IMR-90 (cell line): ENCODE measurements around the gene NDUFA6. TPM values are rescaled to one million over a fixed set of nuclear protein-coding genes. Genes with fewer than 3 reads are reported as not detected.

Experiments used
- ATAC-seq: fragments of 200-7000 bp; cut with Tn5 transposase; 2 replicates; pipeline ENCODE4 v1.9.1; 2020; ENCODE audit warnings: low read depth, mild to moderate bottlenecking, moderate library complexity
- BruUV-seq: library from RNA; stranded (reverse); fragments of 400-500 nt; replicated peaks from 2 replicates; lab custom pipeline; 2021; lab: Mats Ljungman, UMichigan
- CTCF ChIA-PET: fragments of 300-600 bp; formaldehyde crosslinking; extraction: SDS; loops from one replicate; lab custom pipeline; 2021; ENCODE audit warnings: antibody characterized with exemption; lab: Yijun Ruan, JAX
- POLR2A ChIA-PET: fragments of 300-600 bp; sonication (Branson Sonifier 250); formaldehyde crosslinking; loops from one replicate; lab custom pipeline; 2022; ENCODE audit warnings: antibody characterized with exemption; ENCODE audit not compliant: unreplicated experiment; lab: Charles Lee
- DNase-seq: peaks from one replicate; pipeline ENCODE4 v3.0.0; 2013
- H2AFZ ChIP-seq: replicated peaks from 2 replicates; pipeline ENCODE3; 2013; ENCODE audit warnings: low read length, mild to moderate bottlenecking; ENCODE audit not compliant: poor library complexity
- H2AK5ac ChIP-seq: 2 replicates; pipeline ENCODE4 v1.6.1; 2013; ENCODE audit warnings: low read depth, low read length, inconsistent platforms
- H2AK9ac ChIP-seq: replicated peaks from 2 replicates; pipeline ENCODE3; 2013; ENCODE audit warnings: mild to moderate bottlenecking, low read depth, low read length, moderate library complexity; ENCODE audit not compliant: poor library complexity
- H2BK120ac ChIP-seq: 2 replicates; pipeline ENCODE4 v1.6.1; 2013; ENCODE audit warnings: low read depth, low read length, inconsistent platforms
- H2BK15ac ChIP-seq: 3 replicates; pipeline ENCODE4 v1.6.1; 2013; ENCODE audit warnings: low read depth, low read length, inconsistent platforms
- H2BK20ac ChIP-seq: 2 replicates; pipeline ENCODE4 v1.6.1; 2013; ENCODE audit warnings: low read depth, mild to moderate bottlenecking, inconsistent platforms, low read length, moderate library complexity
- H2BK5ac ChIP-seq: 2 replicates; pipeline ENCODE4 v1.6.1; 2013; ENCODE audit warnings: mild to moderate bottlenecking, low read depth, low read length, inconsistent platforms; ENCODE audit not compliant: poor library complexity, severe bottlenecking
- H3K14ac ChIP-seq: replicated peaks from 2 replicates; pipeline ENCODE4 v1.6.1; 2013; ENCODE audit warnings: low read depth, low read length, inconsistent platforms
- H3K18ac ChIP-seq: 2 replicates; pipeline ENCODE4 v1.6.1; 2013; ENCODE audit warnings: low read depth, low read length, control low read depth
- H3K23ac ChIP-seq: 2 replicates; pipeline ENCODE4 v1.6.1; 2013; ENCODE audit warnings: low read depth, low read length, inconsistent platforms
- H3K27ac ChIP-seq: 2 replicates; pipeline ENCODE4 v1.5.1; 2013; ENCODE audit warnings: mild to moderate bottlenecking, control low read depth, low read length; ENCODE audit not compliant: insufficient read depth
- H3K27me3 ChIP-seq: 2 replicates; pipeline ENCODE4 v1.6.1; 2013; ENCODE audit warnings: low read length; ENCODE audit not compliant: control insufficient read depth, insufficient read depth
- H3K36me3 ChIP-seq: 2 replicates; pipeline ENCODE4 v1.6.1; 2013; ENCODE audit warnings: low read length, mixed read lengths; ENCODE audit not compliant: control insufficient read depth, insufficient read depth
- H3K4ac ChIP-seq: 2 replicates; pipeline ENCODE4 v1.6.1; 2013; ENCODE audit warnings: low read depth, low read length, inconsistent platforms
- H3K4me1 ChIP-seq: 2 replicates; pipeline ENCODE4 v1.6.1; 2013; ENCODE audit warnings: low read length, mixed read lengths; ENCODE audit not compliant: control insufficient read depth, insufficient read depth
- H3K4me2 ChIP-seq: 2 replicates; pipeline ENCODE4 v1.6.1; 2013; ENCODE audit warnings: low read depth, mild to moderate bottlenecking, control low read depth, low read length, moderate library complexity
- H3K4me3 ChIP-seq: 2 replicates; pipeline ENCODE4 v1.5.1; 2013; ENCODE audit warnings: low read depth, mild to moderate bottlenecking, control low read depth, low read length, moderate library complexity; ENCODE audit not compliant: insufficient read depth
- H3K56ac ChIP-seq: 2 replicates; pipeline ENCODE4 v1.6.1; 2013; ENCODE audit warnings: low read length, inconsistent platforms; ENCODE audit not compliant: insufficient read depth; ENCODE audit errors: extremely low read depth
- H3K79me1 ChIP-seq, 2 experiments: 2 replicates each; pipeline ENCODE4 v1.6.1; 2013; ENCODE audit warnings: low read length in 2 of 2, inconsistent platforms in 1 of 2, low read depth in 1 of 2
- H3K9ac ChIP-seq: 2 replicates; pipeline ENCODE4 v1.6.1; 2013; ENCODE audit warnings: low read depth, low read length, control low read depth
- H3K9me1 ChIP-seq: 2 replicates; pipeline ENCODE4 v1.6.1; 2013; ENCODE audit warnings: low read length, inconsistent platforms; ENCODE audit not compliant: insufficient read depth
- H3K9me3 ChIP-seq: 2 replicates; pipeline ENCODE4 v1.6.1; 2013; ENCODE audit warnings: low read length; ENCODE audit not compliant: control insufficient read depth, insufficient read depth
- H4K20me1 ChIP-seq: 2 replicates; pipeline ENCODE4 v1.6.1; 2013; ENCODE audit warnings: low read length, inconsistent platforms; ENCODE audit not compliant: insufficient read depth
- H4K5ac ChIP-seq: 2 replicates; pipeline ENCODE4 v1.6.1; 2013; ENCODE audit warnings: mild to moderate bottlenecking, low read depth, low read length, control low read depth
- H4K8ac ChIP-seq, 2 experiments: 2 replicates each; pipeline ENCODE4 v1.6.1; 2013; ENCODE audit warnings: low read depth in 2 of 2, low read length in 2 of 2, control low read depth in 1 of 2, inconsistent platforms in 1 of 2
- H4K91ac ChIP-seq: 2 replicates; pipeline ENCODE4 v1.6.1; 2013; ENCODE audit warnings: low read depth, low read length, inconsistent platforms; ENCODE audit not compliant: insufficient read depth
- BHLHE40 ChIP-seq: fragments of 150-350 bp; IDR thresholded peaks from 2 replicates; pipeline ENCODE4 v1.6.1; 2016; ENCODE audit warnings: mild to moderate bottlenecking, low read depth, low read length
- CHD1 ChIP-seq: IDR thresholded peaks from 2 replicates; pipeline ENCODE4 v1.6.1; 2012; ENCODE audit warnings: low read depth, low read length, improper control_type of control experiment
- FOS ChIP-seq: fragments of 150-350 bp; IDR thresholded peaks from 2 replicates; pipeline ENCODE4 v1.6.1; 2016; ENCODE audit warnings: low read depth, low read length
- MAFK ChIP-seq: IDR thresholded peaks from 2 replicates; pipeline ENCODE4 v1.6.1; 2012; ENCODE audit warnings: low read depth, low read length, improper control_type of control experiment
- MAZ ChIP-seq: IDR thresholded peaks from 2 replicates; pipeline ENCODE4 v1.6.1; 2012; ENCODE audit warnings: low read depth, mild to moderate bottlenecking, low read length, improper control_type of control experiment, moderate library complexity, borderline replicate concordance
- MXI1 ChIP-seq: IDR thresholded peaks from 2 replicates; pipeline ENCODE4 v1.6.1; 2012; ENCODE audit warnings: low read depth, mild to moderate bottlenecking, low read length, moderate library complexity, borderline replicate concordance
- NFE2L2 ChIP-seq: fragments of 150-350 bp; IDR thresholded peaks from 2 replicates; pipeline ENCODE4 v1.6.1; 2016; ENCODE audit warnings: low read depth, mild to moderate bottlenecking, low read length
- POLR2A ChIP-seq: IDR thresholded peaks from 2 replicates; pipeline ENCODE4 v1.6.1; 2012; ENCODE audit warnings: mild to moderate bottlenecking, low read depth, low read length
- RCOR1 ChIP-seq: IDR thresholded peaks from 2 replicates; pipeline ENCODE4 v1.6.1; 2012; ENCODE audit warnings: mild to moderate bottlenecking, low read length, improper control_type of control experiment; ENCODE audit not compliant: insufficient replicate concordance
- RFX5 ChIP-seq: IDR thresholded peaks from 2 replicates; pipeline ENCODE4 v1.8.0; 2012; ENCODE audit warnings: low read depth, mild to moderate bottlenecking, low read length, moderate library complexity
- WGBS, 2 experiments: methylation state at CpG; one replicate each; pipeline versions ENCODE4 v1.1.5 to v1.1.7; 2013; ENCODE audit warnings: missing lambda C conversion rate in 2 of 2; ENCODE audit not compliant: insufficient read length in 1 of 2; ENCODE audit errors: extremely low coverage in 2 of 2; 5-methylcytosine and 5-hydroxymethylcytosine counted together
- dilution Hi-C: fragments of 300-500 bp; cut with HindIII; formaldehyde crosslinking; loops from one replicate; pipeline ENCODE4 v1.14.3; 2018; ENCODE audit warnings: low sequenced_read_pairs; ENCODE audit not compliant: unreplicated experiment
- in situ Hi-C: fragments of 300-500 bp; cut with MboI; formaldehyde crosslinking; loops from 3 replicates; pipeline ENCODE4 v1.14.3; 2019; ENCODE audit warnings: low sequenced_read_pairs, inconsistent platforms, mixed read lengths
- intact Hi-C: fragments of 100-400 bp; cut with micrococcal nuclease; formaldehyde crosslinking; loops from 2 replicates; pipeline ENCODE4 v1.10.0; 2022
- polyA plus RNA-seq, 3 experiments: library from polyadenylated mRNA; depleted of rRNA; stranded (reverse); fragments of >200 nt; gene quantifications; 2 replicates each; pipeline ENCODE4 v1.2.3, GENCODE V29; 2012; ENCODE audit warnings: low replicate concordance in 1 of 3
- total RNA-seq: library from RNA; depleted of rRNA; stranded (reverse); fragments of >200 nt; gene quantifications from 2 replicates; pipeline ENCODE4 v1.2.3, GENCODE V29; 2012
- TF ChIP-seq, protein P1 (sequence below): conservative IDR thresholded peaks from 2 replicates; pipeline ENCODE4 v1.5.1; 2012; ENCODE audit warnings: mild to moderate bottlenecking, low read depth, low read length, improper control_type of control experiment
- TF ChIP-seq, protein P2 (sequence below): fragments of 150-350 bp; IDR thresholded peaks from 2 replicates; pipeline ENCODE4 v1.6.1; 2016; ENCODE audit warnings: low read depth, mild to moderate bottlenecking, low read length, moderate library complexity, borderline replicate concordance

Gene NDUFA6
- total and polyA plus RNA-seq, 2 of the 4 experiments (the other 2 are of a cell fraction): 48.8 to 89.0 TPM

DNA sequence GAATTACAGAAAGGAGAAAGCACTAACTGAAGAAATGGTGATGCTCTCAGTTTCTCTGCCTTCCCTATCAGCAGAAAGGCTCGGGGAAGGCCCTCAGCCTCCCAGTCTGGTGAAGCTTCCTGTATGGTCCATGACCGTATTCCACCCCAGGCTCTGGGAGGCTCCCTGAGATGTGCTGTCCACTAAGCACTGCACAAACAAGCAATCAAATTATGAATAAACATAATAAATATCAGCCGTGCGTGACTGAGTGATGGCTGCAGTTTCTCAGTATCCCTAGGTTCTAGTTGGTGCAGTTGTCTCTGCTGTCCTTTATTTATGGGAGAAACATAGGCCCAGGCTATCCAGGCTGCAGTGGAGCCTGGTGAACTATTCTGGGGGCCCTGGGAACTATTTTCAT is 7.5 kb downstream of the NDUFA6 start:
- H3K4ac ChIP-seq: no peak overlapping the region
- H3K9me3 ChIP-seq: no peaks in the 10 kb centered on the region
- H2AK5ac ChIP-seq: no peak overlapping the region
- dilution Hi-C loops: no loop called here
- no peak overlapping the region for H3K56ac ChIP-seq
- H3K4me3 ChIP-seq: no peak overlapping the region
- no peak overlapping the region for H3K23ac ChIP-seq
- H2AFZ ChIP-seq: no peak overlapping the region
- H2AK9ac ChIP-seq: no peak overlapping the region
- H2BK120ac ChIP-seq: no peak overlapping the region
- H2BK5ac ChIP-seq: no peak overlapping the region
- no peak overlapping the region for H3K9ac ChIP-seq
- H3K9me1 ChIP-seq: 0 out of 2 replicates have a peak, but pooled peaks cover 7% of the 10 kb centered on the region
- BruUV-seq: no TSS peak
- H4K5ac ChIP-seq: no peak overlapping the region
- intact Hi-C loops: no loop called here
- no CpG with 5 or more reads among the region's 4 CpGs for WGBS, 2 experiments
- no peak for DNase-seq
- no peak overlapping the region for H3K18ac ChIP-seq
- no peak overlapping the region for H2BK20ac ChIP-seq
- no peak for TF ChIP-seq NFE2L2
- TF ChIP-seq, protein P1, sequence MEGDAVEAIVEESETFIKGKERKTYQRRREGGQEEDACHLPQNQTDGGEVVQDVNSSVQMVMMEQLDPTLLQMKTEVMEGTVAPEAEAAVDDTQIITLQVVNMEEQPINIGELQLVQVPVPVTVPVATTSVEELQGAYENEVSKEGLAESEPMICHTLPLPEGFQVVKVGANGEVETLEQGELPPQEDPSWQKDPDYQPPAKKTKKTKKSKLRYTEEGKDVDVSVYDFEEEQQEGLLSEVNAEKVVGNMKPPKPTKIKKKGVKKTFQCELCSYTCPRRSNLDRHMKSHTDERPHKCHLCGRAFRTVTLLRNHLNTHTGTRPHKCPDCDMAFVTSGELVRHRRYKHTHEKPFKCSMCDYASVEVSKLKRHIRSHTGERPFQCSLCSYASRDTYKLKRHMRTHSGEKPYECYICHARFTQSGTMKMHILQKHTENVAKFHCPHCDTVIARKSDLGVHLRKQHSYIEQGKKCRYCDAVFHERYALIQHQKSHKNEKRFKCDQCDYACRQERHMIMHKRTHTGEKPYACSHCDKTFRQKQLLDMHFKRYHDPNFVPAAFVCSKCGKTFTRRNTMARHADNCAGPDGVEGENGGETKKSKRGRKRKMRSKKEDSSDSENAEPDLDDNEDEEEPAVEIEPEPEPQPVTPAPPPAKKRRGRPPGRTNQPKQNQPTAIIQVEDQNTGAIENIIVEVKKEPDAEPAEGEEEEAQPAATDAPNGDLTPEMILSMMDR: no peak
- no peak for TF ChIP-seq RFX5
- TF ChIP-seq, protein P2, sequence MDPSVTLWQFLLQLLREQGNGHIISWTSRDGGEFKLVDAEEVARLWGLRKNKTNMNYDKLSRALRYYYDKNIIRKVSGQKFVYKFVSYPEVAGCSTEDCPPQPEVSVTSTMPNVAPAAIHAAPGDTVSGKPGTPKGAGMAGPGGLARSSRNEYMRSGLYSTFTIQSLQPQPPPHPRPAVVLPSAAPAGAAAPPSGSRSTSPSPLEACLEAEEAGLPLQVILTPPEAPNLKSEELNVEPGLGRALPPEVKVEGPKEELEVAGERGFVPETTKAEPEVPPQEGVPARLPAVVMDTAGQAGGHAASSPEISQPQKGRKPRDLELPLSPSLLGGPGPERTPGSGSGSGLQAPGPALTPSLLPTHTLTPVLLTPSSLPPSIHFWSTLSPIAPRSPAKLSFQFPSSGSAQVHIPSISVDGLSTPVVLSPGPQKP: no peak
- TF ChIP-seq FOS: no peak
- TF ChIP-seq POLR2A: no peak
- TF ChIP-seq MXI1: no peak
- no peak for TF ChIP-seq MAFK
- no peak for TF ChIP-seq BHLHE40
- TF ChIP-seq CHD1: no peak
- no peak for TF ChIP-seq MAZ
- TF ChIP-seq RCOR1: no peak
- ChIA-PET POLR2A (no interaction called here), CTCF (no interaction called here)
- peaks cover 18% of the 10 kb centered on the region for H3K36me3 ChIP-seq
- no peak overlapping the region for H2BK15ac ChIP-seq
- no peak overlapping the region for H4K91ac ChIP-seq
- no peak for ATAC-seq
- H3K4me2 ChIP-seq: no peak overlapping the region
- no peaks in the 10 kb centered on the region for H3K27me3 ChIP-seq
- no peaks in the 10 kb centered on the region for H4K20me1 ChIP-seq
- H4K8ac ChIP-seq: no peak overlapping the region
- H3K4me1 ChIP-seq: peaks cover 6% of the 10 kb centered on the region
- peaks cover 25 to 55% of the 10 kb centered on the region in 2 experiments for H3K79me1 ChIP-seq
- no peak overlapping the region for H3K27ac ChIP-seq
- no peak overlapping the region for H3K14ac ChIP-seq
- in situ Hi-C loops: no loop called here
